Measurements from ENCODE around the gene CD3E. TPM values are rescaled to one million over a fixed set of nuclear protein-coding genes. Genes with fewer than 3 reads are reported as not detected.

CD3E gene
- total and polyA plus RNA-seq, 2 of the 13 experiments (the other 11 are each of a cell fraction or from before 2014, with no cell fraction given), result not detected

GRCh38 chr11:118359295-118359958, 54.9 kb downstream of the CD3E start, which contains the start of gene UBE4A (continued):
- TF ChIP-seq NR0B2 (CRISPR knock-in tag; IDR thresholded peaks at IDR 0.05) (no peak), RAD21 (CRISPR knock-in tag; IDR thresholded peaks at IDR 0.05) (peak; percentile 20; the same call in 1 of the 2 replicates), ZNF879 (CRISPR knock-in tag; IDR thresholded peaks at IDR 0.05) (no peak), ZFY (CRISPR knock-in tag; IDR thresholded peaks at IDR 0.05) (peak; percentile 55), ZNF3 (CRISPR knock-in tag; IDR thresholded peaks at IDR 0.05) (no peak), SMAD3 (CRISPR knock-in tag; IDR thresholded peaks at IDR 0.05) (peak; percentile 79; the same call in 1 of the 2 replicates), ONECUT2 (CRISPR knock-in tag; IDR thresholded peaks at IDR 0.05) (no peak), GPBP1L1 (CRISPR knock-in tag; IDR thresholded peaks at IDR 0.05) (no peak), ESRRA (CRISPR knock-in tag; IDR thresholded peaks at IDR 0.05; ENCODE audit: low read depth) (0 out of 2 replicates have a peak, but pooled peaks have one; percentile 34), TFDP1 (CRISPR knock-in tag; IDR thresholded peaks at IDR 0.05; ENCODE audit: borderline replicate concordance) (peak; percentile 64; the same call in 1 of the 2 replicates), NR2F6 (IDR thresholded peaks at IDR 0.05) (peak; percentile 23; the same call in 1 of the 2 replicates), NR2F6 (CRISPR knock-in tag; IDR thresholded peaks at IDR 0.05) (peak; percentile 57; the same call in 1 of the 2 replicates), SMAD1 (CRISPR knock-in tag; IDR thresholded peaks at IDR 0.05; ENCODE audit: borderline replicate concordance, low read depth) (no peak), WIZ (CRISPR knock-in tag; IDR thresholded peaks at IDR 0.05) (0 out of 2 replicates have a peak, but pooled peaks have one; percentile 50), ZNF484 (CRISPR knock-in tag; IDR thresholded peaks at IDR 0.05; ENCODE audit: borderline replicate concordance, low read depth) (no peak), ZBTB25 (CRISPR knock-in tag; IDR thresholded peaks at IDR 0.05) (peak; percentile 58; the same call in 1 of the 2 replicates), PRMT3 (CRISPR knock-in tag; IDR thresholded peaks at IDR 0.05; ENCODE audit: borderline replicate concordance, low read depth) (no peak)
